SK-N-SH treated with all-trans-retinoic acid at 6 μM for 48 hours (cell line): Measurements from ENCODE around the gene TTLL8.

Source experiments
- ATAC-seq: fragments of 200-7000 bp; cut with Tn5 transposase; 3 replicates; pipeline ENCODE4 v1.9.1; 2020; ENCODE audit warnings: mild to moderate bottlenecking, moderate library complexity
- ARNTL ChIP-seq: fragments of 450-650 bp; formaldehyde crosslinking; IDR thresholded peaks from 2 replicates; pipeline ENCODE4 v1.5.0; 2020; ENCODE audit warnings: low read depth, mild to moderate bottlenecking, moderate library complexity, borderline replicate concordance
- BACH2 ChIP-seq: fragments of 250-450 bp; sonication (Bioruptor Pico); IDR thresholded peaks from 2 replicates; pipeline ENCODE4 v1.9.0; 2021; ENCODE audit warnings: mild to moderate bottlenecking, borderline replicate concordance
- CSDC2 ChIP-seq: fragments of 250-450 bp; sonication (Bioruptor Pico); IDR thresholded peaks from 2 replicates; pipeline ENCODE4 v1.5.0; 2020; ENCODE audit warnings: mild to moderate bottlenecking, moderate library complexity
- ESRRG ChIP-seq: fragments of 250-450 bp; sonication (Bioruptor Pico); IDR thresholded peaks from 2 replicates; pipeline ENCODE4 v1.6.1; 2021; ENCODE audit warnings: mild to moderate bottlenecking
- GLIS3 ChIP-seq: fragments of 250-450 bp; sonication (Bioruptor Pico); IDR thresholded peaks from 2 replicates; pipeline ENCODE4 v1.5.0; 2020; ENCODE audit warnings: mild to moderate bottlenecking, moderate library complexity
- ISL1 ChIP-seq: fragments of 250-450 bp; sonication (Bioruptor Pico); IDR thresholded peaks from 2 replicates; pipeline ENCODE4 v2.1.2; 2022; ENCODE audit warnings: mild to moderate bottlenecking, moderate library complexity
- OSR1 ChIP-seq: fragments of 250-450 bp; sonication (Bioruptor Pico); IDR thresholded peaks from 2 replicates; pipeline ENCODE4 v1.8.0; 2022; ENCODE audit warnings: moderate library complexity, mild to moderate bottlenecking, inconsistent platforms
- PATZ1 ChIP-seq: fragments of 250-450 bp; sonication (Bioruptor Pico); IDR thresholded peaks from 2 replicates; pipeline ENCODE4 v1.8.0; 2020; ENCODE audit warnings: mild to moderate bottlenecking, moderate library complexity, borderline replicate concordance
- PPARA ChIP-seq: fragments of 250-450 bp; sonication (Bioruptor Pico); IDR thresholded peaks from 2 replicates; pipeline ENCODE4 v1.5.0; 2020; ENCODE audit warnings: mild to moderate bottlenecking, borderline replicate concordance
- SNAI2 ChIP-seq: fragments of 250-450 bp; sonication (Bioruptor Pico); IDR thresholded peaks from 2 replicates; pipeline ENCODE4 v1.5.0; 2020; ENCODE audit warnings: mild to moderate bottlenecking, moderate library complexity
- TCF4 ChIP-seq: fragments of 250-450 bp; sonication (Bioruptor Pico); IDR thresholded peaks from 2 replicates; pipeline ENCODE4 v1.8.0; 2021; ENCODE audit warnings: mild to moderate bottlenecking, moderate library complexity, borderline replicate concordance
- TOX ChIP-seq: fragments of 250-450 bp; sonication (Bioruptor Pico); IDR thresholded peaks from 2 replicates; pipeline ENCODE4 v1.8.0; 2021; ENCODE audit warnings: mild to moderate bottlenecking, moderate library complexity, borderline replicate concordance
- TSHZ2 ChIP-seq: fragments of 250-450 bp; sonication (Bioruptor Pico); IDR thresholded peaks from 2 replicates; pipeline ENCODE4 v1.5.0; 2020; ENCODE audit warnings: mild to moderate bottlenecking, moderate library complexity
- ZC3H10 ChIP-seq: fragments of 250-450 bp; sonication (Bioruptor Pico); IDR thresholded peaks from 2 replicates; pipeline ENCODE4 v1.5.1; 2021; ENCODE audit warnings: mild to moderate bottlenecking, moderate library complexity
- ZFP3 ChIP-seq: fragments of 250-450 bp; sonication (Bioruptor Pico); IDR thresholded peaks from 2 replicates; pipeline ENCODE4 v1.5.0; 2020; ENCODE audit warnings: mild to moderate bottlenecking, moderate library complexity
- ZFP30 ChIP-seq: fragments of 450-650 bp; formaldehyde crosslinking; IDR thresholded peaks from 2 replicates; pipeline ENCODE4 v1.5.0; 2022; ENCODE audit warnings: mild to moderate bottlenecking, moderate library complexity
- ZNF565 ChIP-seq: fragments of 450-650 bp; formaldehyde crosslinking; conservative IDR thresholded peaks from 2 replicates; pipeline ENCODE4 v1.5.0; 2020; ENCODE audit warnings: low read depth, mild to moderate bottlenecking, moderate library complexity
- ZNF70 ChIP-seq: fragments of 450-650 bp; formaldehyde crosslinking; IDR thresholded peaks from 2 replicates; pipeline ENCODE4 v1.5.0; 2020; ENCODE audit warnings: mild to moderate bottlenecking, moderate library complexity
- ZNF8 ChIP-seq: fragments of 450-650 bp; formaldehyde crosslinking; IDR thresholded peaks from 2 replicates; pipeline ENCODE4 v1.5.0; 2020; ENCODE audit warnings: mild to moderate bottlenecking, moderate library complexity
- TF ChIP-seq, protein P1 (sequence below): fragments of 250-450 bp; sonication (Bioruptor Pico); IDR thresholded peaks from 2 replicates; pipeline ENCODE4 v1.5.1; 2020; ENCODE audit warnings: low read depth, mild to moderate bottlenecking, moderate library complexity
- TF ChIP-seq, protein P2 (sequence below): fragments of 250-450 bp; sonication (Bioruptor Pico); IDR thresholded peaks from 2 replicates; pipeline ENCODE4 v1.8.0; 2021; ENCODE audit warnings: low read depth, mild to moderate bottlenecking, moderate library complexity, borderline replicate concordance

The TTLL8 gene

DNA sequence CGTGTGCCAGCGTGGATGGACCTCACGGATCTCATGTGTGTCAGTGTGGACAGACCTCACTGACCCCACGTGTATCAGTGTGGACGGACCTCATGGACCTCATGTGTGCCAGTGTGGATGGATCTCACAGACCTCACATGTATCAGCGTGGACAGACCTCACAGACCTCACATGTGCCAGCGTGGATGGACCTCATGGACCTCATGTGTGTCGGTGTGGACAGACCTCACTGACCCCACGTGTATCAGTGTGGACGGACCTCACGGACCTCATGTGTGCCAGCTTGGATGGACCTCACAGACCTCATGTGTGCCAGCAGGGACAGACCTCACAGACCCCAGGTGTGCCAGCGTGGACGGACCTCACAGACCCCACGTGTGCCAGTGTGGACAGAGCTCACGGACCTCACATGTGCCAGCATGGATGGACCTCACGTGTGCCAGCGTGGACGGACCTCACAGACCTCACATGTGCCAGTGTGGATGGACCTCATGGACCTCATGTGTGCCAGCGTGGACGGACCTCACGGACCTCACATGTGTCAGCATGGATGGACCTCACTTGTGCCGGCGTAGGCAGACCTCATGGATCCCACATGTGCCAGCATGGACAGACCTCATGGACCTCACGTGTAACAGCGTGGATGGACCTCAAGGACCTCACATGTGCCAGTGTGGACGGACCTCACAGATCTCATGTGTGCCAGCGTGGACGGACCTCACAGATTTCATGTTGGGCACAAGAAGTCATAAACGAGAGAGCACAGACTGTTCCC lies 18.2 kb downstream of the TTLL8 start:
- ATAC-seq = no peak

DNA sequence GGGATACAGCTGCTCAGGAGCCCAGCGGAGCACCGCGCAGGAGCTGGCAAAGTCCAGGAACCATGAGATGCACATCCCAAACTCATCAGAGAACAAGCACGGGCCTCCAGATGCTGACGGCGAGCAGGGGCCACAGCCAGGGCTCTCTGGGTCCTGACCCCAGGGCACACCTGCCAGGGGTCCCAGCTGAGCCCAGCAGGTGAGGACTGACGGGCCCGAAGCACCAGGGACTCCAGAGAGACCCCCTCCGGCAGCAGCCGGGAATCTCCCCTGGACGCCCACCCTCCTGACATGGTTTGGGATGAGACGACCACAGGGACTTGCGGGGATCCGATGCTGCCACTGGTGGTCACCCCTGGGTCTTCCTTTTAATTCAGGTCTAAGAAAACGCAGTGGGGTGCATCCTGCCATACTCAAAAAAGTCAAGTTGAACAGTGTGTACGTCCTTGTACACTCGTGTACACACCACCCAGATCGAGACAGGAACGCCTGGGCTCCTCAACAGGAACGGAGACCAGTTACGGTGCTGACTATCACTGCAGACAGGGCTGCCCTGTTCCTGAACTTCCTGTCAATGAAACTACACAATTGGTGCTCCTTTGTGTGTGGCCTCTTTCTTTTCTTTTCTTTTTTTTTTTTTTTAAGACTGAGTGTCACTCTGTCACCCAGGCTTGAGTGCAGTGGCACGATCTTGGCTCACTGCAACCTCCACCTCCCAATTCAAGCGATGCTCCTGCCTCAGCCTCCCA lies 21.9 kb downstream of the TTLL8 start:
- TF ChIP-seq ARNTL (CRISPR knock-in tag) (no peak), ZFP30 (no peak), CSDC2 (CRISPR knock-in tag) (no peak), TCF4 (CRISPR knock-in tag) (no peak), ZNF8 (CRISPR knock-in tag) (no peak), ZNF70 (CRISPR knock-in tag) (no peak), ESRRG (no peak), GLIS3 (CRISPR knock-in tag) (no peak), ZC3H10 (CRISPR knock-in tag) (no peak), OSR1 (CRISPR knock-in tag) (no peak), SNAI2 (no peak), ISL1 (CRISPR knock-in tag) (no peak), ZFP3 (CRISPR knock-in tag) (no peak)
- TF ChIP-seq, protein P1, sequence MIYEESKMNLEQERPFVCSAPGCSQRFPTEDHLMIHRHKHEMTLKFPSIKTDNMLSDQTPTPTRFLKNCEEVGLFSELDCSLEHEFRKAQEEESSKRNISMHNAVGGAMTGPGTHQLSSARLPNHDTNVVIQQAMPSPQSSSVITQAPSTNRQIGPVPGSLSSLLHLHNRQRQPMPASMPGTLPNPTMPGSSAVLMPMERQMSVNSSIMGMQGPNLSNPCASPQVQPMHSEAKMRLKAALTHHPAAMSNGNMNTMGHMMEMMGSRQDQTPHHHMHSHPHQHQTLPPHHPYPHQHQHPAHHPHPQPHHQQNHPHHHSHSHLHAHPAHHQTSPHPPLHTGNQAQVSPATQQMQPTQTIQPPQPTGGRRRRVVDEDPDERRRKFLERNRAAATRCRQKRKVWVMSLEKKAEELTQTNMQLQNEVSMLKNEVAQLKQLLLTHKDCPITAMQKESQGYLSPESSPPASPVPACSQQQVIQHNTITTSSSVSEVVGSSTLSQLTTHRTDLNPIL (CRISPR knock-in tag) = no peak
- TF ChIP-seq, all 23 proteins: peak for 0
- ATAC-seq = no peak

More for the DNA sequence above, 18.2 kb downstream of the TTLL8 start:
- TF ChIP-seq, protein P1 (CRISPR knock-in tag) = no peak
- TF ChIP-seq OSR1 (CRISPR knock-in tag) (no peak), TCF4 (CRISPR knock-in tag) (no peak), ARNTL (CRISPR knock-in tag) (no peak), SNAI2 (no peak), ZC3H10 (CRISPR knock-in tag) (no peak), PATZ1 (CRISPR knock-in tag) (no peak), PPARA (CRISPR knock-in tag) (no peak), TOX (CRISPR knock-in tag) (no peak), ZFP30 (no peak)
- TF ChIP-seq, protein P2, sequence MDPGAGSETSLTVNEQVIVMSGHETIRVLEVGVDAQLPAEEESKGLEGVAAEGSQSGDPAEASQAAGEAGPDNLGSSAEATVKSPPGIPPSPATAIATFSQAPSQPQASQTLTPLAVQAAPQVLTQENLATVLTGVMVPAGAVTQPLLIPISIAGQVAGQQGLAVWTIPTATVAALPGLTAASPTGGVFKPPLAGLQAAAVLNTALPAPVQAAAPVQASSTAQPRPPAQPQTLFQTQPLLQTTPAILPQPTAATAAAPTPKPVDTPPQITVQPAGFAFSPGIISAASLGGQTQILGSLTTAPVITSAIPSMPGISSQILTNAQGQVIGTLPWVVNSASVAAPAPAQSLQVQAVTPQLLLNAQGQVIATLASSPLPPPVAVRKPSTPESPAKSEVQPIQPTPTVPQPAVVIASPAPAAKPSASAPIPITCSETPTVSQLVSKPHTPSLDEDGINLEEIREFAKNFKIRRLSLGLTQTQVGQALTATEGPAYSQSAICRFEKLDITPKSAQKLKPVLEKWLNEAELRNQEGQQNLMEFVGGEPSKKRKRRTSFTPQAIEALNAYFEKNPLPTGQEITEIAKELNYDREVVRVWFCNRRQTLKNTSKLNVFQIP = no peak

GRCh38 chr22:50035131-50035881 lies 22.8 kb downstream of the TTLL8 start:
- ATAC-seq = no peak
- TF ChIP-seq ESRRG (no peak), TOX (CRISPR knock-in tag) (no peak), OSR1 (CRISPR knock-in tag) (no peak), CSDC2 (CRISPR knock-in tag) (no peak), ZFP30 (no peak), SNAI2 (no peak), PPARA (CRISPR knock-in tag) (no peak), ISL1 (CRISPR knock-in tag) (no peak), BACH2 (no peak), ZNF565 (CRISPR knock-in tag) (no peak), ZFP3 (CRISPR knock-in tag) (no peak), GLIS3 (CRISPR knock-in tag) (no peak), ZNF8 (CRISPR knock-in tag) (no peak), TSHZ2 (CRISPR knock-in tag) (no peak), ARNTL (CRISPR knock-in tag) (no peak)
- TF ChIP-seq, protein P1 (CRISPR knock-in tag) = no peak
